DND-41 (cell line): ENCODE results near the gene NEK8.

Experiments
- EZH2 ChIP-seq: IDR thresholded peaks from 3 replicates; pipeline ENCODE4 v1.6.1; 2012; ENCODE audit warnings: borderline replicate concordance, low read depth, mild to moderate bottlenecking, moderate library complexity, low read length, inconsistent platforms; ENCODE audit not compliant: severe bottlenecking
- TF ChIP-seq, protein P1 (sequence below): IDR thresholded peaks from 2 replicates; pipeline ENCODE4 v1.5.1; 2012; ENCODE audit warnings: borderline replicate concordance, low read length, moderate library complexity, mild to moderate bottlenecking; ENCODE audit not compliant: poor library complexity, severe bottlenecking; ENCODE audit errors: extremely low read depth

GRCh38 chr17:28712705-28713415, 15.7 kb upstream of the NEK8 start:
- TF ChIP-seq, protein P1, sequence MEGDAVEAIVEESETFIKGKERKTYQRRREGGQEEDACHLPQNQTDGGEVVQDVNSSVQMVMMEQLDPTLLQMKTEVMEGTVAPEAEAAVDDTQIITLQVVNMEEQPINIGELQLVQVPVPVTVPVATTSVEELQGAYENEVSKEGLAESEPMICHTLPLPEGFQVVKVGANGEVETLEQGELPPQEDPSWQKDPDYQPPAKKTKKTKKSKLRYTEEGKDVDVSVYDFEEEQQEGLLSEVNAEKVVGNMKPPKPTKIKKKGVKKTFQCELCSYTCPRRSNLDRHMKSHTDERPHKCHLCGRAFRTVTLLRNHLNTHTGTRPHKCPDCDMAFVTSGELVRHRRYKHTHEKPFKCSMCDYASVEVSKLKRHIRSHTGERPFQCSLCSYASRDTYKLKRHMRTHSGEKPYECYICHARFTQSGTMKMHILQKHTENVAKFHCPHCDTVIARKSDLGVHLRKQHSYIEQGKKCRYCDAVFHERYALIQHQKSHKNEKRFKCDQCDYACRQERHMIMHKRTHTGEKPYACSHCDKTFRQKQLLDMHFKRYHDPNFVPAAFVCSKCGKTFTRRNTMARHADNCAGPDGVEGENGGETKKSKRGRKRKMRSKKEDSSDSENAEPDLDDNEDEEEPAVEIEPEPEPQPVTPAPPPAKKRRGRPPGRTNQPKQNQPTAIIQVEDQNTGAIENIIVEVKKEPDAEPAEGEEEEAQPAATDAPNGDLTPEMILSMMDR, result no peak
- no peak for TF ChIP-seq EZH2
